Measurements from ENCODE around the gene ACBD7.

ACBD7 gene

GRCh38 chr10:15084502-15084922 lies 4.1 kb downstream of the ACBD7 start:
- DNase-seq: no peak

DNA sequence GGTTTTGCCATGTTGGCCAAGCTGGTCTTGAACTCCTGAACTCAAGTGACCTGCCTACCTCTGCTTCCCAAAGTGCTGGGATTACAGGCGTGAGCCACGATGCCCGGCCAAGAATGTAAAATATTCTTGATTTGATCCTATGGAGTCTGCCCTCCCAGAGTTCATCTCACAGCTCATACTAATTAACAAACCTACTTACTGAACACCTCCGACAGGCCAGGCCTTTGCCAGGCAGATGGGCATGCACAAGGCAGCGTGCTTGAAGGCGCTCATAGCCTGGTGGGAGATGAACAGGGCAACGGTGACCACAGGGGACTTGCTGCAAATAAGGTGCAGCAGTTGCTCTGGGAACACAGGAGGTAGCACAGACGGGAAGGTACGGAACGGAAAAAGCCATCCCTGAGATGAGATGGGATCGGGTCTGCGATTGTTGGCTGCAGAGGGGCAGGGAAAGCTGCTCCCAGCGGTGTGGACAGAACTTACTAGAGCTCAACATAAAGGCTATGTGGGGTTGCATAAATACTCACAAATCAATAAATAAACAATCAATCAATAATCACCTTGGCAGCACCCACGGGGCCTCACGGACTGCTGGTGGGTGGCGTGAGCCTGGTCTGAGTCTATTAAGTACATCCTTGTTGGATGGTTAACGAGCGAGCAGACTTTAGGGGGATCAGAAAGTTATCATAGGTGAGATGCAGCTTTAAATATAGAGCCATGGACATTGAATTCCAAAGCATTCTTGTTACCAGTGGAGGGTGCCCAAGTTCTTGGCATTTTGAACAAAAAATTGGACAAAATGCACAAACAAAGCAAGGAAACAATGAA lies 4.7 kb downstream of the ACBD7 start:
- DNase-seq: no peak

GRCh38 chr10:15075421-15075820 lies 13.2 kb downstream of the ACBD7 start:
- no peak for DNase-seq

DNA sequence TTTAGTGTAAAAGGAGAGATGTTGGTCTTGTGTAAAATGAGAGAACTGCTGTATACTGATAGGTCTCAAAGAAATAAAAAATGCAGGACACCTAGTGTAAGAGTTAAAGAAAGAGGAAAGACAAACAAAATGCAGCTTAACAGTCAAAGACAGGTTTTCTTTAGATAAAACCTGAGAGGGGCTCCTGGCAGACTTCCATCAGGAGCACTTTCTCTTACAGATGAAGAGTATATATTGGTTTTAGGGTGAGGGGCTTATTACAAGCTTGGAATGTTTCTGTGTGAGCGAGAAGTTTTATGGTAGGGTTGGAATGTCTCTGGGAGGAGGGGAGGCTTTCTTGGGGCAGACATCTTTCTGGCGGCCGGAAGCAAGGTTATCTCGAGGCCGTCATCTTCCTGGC lies 16.2 kb downstream of the ACBD7 start:
- DNase-seq: no peak

DNA sequence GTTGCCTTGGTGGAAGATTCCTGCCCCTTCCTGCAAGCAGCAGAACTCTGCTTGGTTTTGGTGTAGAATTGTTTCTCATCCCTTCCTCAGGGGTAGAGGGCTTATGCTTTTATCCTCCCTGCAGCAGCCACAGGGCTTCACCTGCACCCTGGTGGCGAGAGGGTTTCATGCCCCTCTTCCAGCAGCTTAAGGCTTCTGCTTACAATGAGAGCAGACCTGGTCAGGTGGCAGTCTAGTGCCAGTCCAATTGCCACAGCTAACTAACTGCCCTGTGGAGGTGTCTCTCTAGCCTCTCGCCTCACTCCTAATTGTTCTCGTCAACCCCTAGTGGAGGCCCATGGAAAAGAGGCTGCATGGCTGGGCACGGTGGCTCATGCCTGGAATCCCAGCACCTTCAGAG lies 19.3 kb downstream of the ACBD7 start:
- DNase-seq: no peak

- DNase-seq: no peak
Observed at GRCh38 chr10:15068802-15069201, 19.8 kb downstream of the ACBD7 start.

DNA sequence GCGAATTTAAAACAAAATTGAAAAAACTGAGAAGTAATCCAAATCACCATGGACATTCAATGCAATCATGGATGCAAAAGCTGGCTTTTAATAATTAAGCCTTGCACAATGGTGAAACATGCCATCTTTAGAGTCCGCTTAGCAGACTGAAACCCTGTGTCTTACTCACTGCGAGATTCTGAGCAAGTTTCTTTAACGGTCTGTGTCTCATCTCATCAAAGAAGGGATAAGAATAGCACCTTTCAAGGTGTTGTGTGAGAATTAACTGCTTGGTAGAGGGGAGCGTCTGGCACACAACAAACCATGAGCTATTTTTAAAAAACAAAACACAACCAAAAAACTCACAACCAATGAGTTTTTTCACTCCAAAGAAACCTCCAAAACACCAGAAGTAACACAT lies 21.4 kb downstream of the ACBD7 start:
- no peak for DNase-seq

DNA sequence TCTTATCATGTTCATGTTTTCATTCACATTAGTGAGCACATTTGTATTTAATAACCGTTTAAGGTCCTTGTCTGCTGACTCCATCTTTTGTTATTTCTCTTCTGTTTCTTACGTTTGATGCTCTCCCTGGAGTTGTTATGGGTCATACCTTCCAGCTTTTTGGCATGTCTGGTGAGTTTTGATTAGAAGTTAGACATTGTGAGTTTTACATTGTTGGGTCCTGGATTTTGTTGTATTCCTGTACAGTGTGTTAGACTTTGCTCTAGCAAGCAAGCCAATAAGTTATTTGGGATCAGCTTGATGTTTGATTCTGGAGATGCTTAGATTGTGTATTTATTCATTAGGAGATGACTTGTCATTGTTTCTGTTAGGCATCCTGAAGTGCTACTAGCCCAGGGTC lies 27.9 kb downstream of the ACBD7 start:
- no peak for DNase-seq

- DNase-seq: no peak
Observed at GRCh38 chr10:15059914-15060313, 28.7 kb downstream of the ACBD7 start.

DNA sequence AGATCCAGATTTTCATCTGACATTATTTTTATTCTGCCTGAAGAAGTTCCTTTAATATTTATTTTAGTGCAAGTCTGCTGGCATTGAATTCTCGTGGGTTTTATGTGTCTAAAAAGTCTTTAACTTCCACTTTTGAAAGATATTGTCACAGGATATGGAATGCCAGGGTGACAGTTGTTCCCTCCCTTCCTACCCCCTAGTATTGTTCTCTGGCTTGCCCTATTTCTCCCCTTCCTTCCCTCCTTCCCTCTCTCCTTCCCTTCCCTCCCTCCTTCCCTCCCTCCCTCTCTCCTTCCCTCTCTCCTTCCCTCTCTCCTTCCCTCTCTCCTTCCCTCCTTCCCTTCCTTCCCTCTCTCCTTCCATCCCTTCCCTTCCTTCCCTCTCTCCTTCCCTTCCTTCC lies 29.9 kb downstream of the ACBD7 start:
- no peak for DNase-seq

DNA sequence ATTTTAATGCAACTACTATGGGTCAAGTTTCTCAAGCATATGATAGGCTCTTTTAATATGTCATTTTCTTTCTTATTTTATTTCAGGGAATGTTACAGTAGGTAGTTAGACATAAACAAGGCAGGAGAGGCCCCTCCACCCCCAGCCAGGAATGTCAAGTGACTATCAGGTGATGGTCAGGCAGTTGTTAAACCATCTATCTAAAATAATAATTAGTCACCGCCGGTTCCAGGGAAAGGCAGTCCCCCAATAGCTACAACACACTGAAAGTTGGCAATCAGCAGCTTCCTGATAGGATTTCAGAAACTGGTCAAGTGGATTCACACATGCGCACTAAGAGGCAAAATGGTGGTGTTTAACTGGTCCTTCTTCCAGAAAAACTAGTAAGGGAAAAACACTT lies 35.5 kb downstream of the ACBD7 start:
- DNase-seq: no peak

DNA sequence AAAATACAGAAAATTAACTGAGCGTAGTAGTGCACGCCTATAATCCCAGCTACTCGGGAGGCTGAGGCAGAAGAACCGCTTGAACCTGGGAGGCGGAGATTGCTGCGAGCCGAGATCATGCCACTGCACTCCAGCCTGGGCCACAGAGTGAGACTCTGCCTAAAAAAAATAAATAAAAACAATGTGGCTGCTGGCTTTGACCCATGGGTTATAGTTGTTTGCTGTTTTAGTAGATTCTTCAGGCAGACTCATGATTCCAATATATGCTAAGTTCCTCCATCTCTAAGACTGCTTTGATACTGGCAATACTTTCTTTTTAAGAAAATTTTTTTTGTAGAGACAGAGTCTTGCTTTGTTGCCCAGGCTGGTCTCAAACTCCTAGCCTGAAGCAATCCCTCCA lies 36.5 kb downstream of the ACBD7 start:
- DNase-seq: no peak

DNA sequence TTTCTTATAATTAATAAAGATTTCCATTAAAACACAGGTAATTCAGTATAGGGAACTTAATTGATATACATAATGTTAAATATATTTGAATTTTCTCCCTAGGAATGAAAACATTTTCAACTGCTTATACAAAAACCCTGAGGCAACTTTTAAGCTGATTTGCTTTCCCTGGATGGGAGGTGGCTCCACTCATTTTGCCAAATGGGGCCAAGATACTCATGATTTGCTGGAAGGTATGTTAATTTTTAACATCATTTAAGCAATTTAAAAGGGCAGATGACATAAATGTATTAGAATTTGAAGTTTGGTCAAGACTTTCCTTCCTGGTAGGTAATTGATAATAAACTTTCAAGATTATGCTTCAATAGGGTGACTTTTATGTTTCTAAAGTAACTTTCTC lies 39.0 kb downstream of the ACBD7 start:
- no peak for DNase-seq

GRCh38 chr10:15046626-15047025 lies 42.0 kb downstream of the ACBD7 start:
- DNase-seq: no peak

DNA sequence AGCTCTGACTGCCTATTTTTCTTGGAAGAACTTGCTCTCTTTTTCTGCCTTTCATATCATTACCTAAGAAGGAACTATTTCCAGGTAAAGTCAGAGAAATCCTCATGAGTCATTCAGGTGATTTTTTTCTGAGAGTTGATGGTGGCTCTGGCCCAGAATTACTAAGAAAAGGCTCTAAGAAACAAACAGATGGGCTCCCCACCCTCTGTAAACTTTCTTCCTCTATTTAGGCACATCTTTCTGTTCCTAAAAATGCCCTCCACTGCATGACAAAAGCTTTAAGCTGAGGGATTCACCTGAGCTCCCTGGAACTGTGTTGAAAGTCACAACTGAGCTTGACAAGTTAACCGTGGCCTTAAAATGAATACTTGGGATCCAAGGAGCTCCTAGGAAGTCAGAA lies 43.2 kb downstream of the ACBD7 start:
- DNase-seq: no peak

DNA sequence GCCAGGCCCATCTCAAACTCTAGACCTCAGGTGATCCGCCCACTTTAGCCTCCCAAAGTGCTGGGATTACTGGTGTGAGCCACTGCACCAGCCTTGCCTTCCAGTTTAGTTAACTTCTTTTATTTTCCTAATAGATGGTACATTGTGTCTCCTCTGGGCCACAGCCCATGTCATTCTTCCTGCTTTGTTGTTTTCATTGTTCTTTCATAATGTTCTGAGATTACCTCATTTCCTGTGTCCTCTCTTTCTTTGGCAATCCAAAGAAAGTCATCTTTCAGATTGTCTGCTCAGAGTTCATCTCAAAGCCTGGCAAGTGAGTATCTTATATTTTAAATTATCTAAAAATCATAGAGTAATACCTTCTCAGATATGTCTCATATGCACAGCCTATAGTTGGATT lies 44.9 kb downstream of the ACBD7 start, which contains the start of gene OLAH:
TSS of gene OLAH (plus strand) at position 270 of the 400 bp plus-strand sequence. CDS start 3,346 bp downstream, outside the sequence.
- DNase-seq: no peak

- no peak for DNase-seq
Observed at GRCh38 chr10:15038416-15038815, 50.2 kb downstream of the ACBD7 start.

- no peak for DNase-seq
Observed at GRCh38 chr10:15037691-15038090, 50.9 kb downstream of the ACBD7 start.

GRCh38 chr10:15035385-15036301 lies 52.9 kb downstream of the ACBD7 start:
- DNase-seq: no peak

DNA sequence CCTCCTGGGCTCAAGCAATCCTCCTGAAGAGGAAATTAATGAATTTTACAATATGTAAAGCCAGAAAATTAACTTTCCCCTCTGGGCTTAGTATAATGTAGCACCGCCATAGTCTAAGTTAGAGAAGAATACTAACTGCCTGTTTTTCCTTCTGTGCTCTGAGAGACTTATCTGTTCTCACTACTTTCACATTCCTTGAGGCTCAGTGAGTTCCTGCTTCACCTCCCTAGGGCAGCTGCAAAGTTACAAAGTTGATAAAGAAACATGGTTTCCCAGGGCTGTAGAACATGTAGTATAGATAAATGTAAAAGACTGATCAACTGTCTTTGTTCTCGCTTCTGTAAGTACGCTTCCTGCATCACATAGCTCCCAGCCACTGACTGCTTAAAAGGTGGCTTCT lies 60.8 kb downstream of the ACBD7 start:
- DNase-seq: no peak

Data from activated CD4-positive, CD25-positive, alpha-beta regulatory T cell treated with anti-CD3 and anti-CD28 coated beads, Interleukin-2, amount 50 U/mL, for 72 hours (primary cell).